Fibroblast of the conjunctiva (primary cell): ENCODE data around the gene CAND2.
A peak's percentile ranks its signal among the peaks of the same experiment; 100 is the strongest.
"Not testable (repeated sequence)": the region's sequence is repeated elsewhere in the genome, so short reads cannot be mapped to it uniquely, and the experiment has no call there.

ENCODE experiments used
- DNase-seq: peaks from one replicate; pipeline ENCODE4 v3.0.0-alpha.2; 2010; ENCODE audit warnings: low read depth

Gene CAND2

DNA sequence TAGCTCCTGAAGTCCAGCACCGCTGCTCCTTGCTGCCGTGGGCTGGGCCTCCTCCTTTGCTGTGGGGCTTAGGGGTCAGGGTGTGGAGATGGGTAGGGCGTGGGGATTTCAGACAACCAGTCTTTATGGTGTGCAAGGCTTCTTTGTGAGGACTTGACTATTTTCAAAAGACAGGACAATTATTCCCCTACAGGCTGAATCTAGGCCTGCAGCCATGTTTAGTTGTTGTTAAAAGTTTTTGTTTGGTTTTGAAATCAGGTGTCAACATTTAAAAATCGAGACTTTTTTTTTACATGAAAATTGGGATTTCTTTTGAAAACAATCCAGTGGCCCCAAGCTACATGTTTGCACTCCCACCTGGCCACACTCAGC lies 34.3 kb downstream of the CAND2 start:
- no peak for DNase-seq

DNA sequence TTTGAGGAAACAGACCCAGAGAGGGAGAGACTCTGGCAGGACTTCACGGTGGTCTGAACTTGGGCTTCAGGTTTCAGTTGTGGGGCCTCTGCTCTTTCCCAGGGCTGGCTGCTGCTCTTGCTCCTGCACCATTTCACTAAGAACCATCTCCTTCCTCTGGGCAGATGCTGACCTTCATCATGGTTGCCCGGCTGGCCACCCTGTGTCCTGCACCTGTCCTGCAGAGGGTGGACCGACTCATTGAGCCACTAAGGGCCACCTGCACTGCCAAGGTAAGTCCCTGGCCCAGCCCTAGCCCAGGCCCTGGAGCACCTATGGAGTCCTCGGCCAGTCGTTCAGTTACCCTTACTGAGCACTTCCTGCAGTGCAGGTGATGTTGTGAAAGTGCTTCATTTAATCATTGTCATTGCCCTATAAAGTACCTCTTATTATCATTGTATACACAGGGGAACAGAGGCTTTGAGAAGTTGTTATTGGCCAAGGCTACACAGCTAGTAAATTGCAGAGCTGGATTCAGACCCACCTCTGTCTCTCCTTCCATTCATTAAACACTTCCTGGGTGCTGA lies 34.9 kb downstream of the CAND2 start:
- DNase-seq = no peak

DNA sequence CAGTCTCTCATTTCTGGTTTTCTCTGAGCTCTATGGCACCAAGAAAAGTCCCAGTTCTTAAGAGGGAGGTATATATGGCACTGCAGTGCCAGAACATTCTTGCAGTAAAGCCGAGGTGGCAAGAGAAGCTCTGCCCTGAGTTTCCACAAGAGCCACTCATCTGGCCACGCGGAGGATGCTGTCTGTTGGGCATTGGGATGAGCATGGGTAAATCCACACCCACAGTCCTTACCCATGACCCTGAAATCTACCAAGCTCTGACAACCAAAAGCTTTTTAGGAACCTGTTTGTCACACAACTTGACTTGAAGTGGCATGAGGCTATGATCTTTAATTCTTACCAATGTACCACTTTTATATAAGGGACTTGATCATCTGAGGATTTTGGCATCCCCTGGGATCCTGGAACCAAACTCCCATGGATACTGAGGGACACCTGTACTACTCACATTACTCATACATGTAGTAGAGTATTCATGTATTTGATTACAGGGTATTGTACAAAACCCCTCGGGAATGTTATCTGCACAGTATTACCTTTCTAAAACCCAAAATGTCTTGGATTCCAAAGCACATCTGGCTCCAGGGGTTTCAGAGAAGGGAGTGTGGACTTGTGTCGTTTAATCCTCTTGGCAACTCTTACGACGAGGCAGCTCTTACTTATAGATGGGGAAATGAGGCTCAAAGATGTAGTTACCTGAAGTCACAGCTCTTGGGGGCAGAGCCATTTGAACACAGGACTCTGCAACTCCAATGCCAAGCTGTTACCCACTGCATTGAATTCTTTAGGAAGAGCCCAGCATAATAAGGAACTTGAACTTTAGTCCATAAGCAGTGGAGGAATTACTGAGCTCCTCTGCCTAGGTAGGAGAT lies 36.1 kb downstream of the CAND2 start:
- no peak for DNase-seq

DNA sequence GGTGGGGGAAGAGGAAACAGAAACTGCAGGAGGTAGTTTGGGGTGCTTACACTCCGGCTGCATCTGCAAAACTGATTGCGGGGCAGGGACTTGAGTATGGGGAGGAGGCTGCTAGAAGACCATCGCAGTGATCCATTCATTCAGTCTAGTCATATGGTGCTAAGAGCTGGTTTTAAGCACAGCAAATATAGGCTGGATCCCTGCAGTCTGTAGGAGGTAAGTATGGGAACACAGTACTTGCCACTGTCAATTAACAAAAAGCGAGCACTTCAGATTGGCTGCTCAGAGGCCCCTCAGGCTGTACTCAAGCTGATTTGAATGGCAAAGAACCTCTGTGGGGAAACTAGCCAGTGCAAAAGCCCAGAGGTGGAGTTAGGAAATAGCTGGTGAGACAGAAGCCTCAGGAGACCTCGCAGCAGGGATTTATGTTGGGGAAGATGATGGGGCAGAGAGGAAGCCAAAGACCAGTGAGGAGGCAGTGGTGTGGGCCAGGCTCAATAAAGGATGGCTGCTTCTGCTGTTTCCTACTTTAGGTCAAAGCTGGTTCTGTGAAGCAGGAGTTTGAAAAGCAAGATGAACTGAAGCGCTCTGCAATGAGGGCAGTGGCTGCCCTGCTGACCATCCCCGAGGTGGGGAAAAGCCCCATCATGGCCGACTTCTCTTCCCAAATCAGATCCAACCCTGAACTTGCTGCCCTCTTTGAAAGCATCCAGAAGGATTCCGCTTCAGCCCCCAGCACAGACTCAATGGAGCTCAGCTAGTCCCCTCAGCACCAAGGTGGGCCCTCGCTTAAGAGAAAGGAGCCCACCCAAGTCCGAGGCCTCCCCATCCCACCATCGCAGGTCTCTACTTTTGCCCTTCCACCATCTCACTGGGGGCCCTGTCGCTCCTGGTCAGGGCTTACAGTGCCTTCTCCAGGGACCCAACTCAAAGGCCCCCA lies 37.0 kb downstream of the CAND2 start:
- no peak for DNase-seq

DNA sequence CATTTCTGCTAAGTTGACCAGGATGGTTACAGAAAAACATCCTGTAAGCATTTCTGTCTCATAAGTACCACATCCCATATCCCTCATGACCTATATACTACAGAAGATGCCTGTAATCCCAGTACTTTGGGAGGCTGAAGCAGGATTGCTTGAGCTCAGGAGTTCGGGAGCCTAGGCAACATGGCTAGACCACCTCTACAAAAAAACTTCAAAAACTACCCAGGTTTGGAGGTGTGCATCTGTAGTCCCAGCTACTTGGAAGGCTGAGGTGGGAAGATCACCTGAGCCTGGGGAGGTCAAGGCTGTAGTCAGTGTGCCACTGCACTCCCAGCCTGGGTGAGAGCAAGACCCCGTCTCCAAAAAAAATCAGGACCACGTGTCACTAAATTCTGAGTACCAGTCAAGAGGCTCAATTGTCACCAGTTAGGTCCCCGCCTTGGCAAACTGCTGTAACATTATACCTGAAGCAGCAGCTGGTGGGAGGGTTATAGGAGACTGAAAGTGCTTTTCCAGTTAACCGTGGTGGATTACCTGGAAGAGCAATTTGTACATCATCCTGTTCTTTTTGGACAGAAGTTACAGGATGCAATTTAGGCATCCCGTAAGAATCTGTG lies 38.7 kb downstream of the CAND2 start:
- no peak for DNase-seq

DNA sequence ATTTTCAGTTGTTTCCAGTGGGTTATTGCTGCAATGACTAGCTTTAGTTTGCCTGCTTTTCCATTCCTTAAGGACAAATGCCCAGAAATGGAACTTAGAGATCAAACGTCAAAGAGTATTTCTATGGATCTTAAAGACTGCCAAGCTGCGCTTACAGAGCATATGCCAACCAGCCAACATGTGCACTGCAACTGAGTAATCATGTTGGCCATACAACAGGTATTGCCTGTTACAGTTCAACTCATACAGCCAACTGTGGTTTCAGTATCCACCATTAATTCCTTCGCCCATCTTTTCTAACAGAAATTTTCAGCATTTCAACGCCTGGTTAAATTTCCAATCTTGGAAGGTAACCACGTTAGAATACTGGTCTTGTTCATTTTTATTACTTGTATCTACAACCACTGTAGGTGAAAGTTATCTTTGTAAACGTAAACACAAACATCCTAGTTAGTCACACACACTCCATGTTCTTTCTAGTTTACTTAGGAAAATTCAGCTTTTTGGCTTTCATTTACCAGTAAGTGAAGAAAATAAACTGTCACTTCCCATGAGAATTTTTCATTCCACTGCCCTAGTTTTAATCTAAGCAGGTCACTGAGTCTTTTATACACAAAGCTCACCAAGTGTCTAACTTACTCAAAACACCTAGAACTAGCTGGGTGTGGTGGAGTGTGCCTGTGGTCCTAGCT lies 41.0 kb downstream of the CAND2 start:
- DNase-seq = no peak

DNA sequence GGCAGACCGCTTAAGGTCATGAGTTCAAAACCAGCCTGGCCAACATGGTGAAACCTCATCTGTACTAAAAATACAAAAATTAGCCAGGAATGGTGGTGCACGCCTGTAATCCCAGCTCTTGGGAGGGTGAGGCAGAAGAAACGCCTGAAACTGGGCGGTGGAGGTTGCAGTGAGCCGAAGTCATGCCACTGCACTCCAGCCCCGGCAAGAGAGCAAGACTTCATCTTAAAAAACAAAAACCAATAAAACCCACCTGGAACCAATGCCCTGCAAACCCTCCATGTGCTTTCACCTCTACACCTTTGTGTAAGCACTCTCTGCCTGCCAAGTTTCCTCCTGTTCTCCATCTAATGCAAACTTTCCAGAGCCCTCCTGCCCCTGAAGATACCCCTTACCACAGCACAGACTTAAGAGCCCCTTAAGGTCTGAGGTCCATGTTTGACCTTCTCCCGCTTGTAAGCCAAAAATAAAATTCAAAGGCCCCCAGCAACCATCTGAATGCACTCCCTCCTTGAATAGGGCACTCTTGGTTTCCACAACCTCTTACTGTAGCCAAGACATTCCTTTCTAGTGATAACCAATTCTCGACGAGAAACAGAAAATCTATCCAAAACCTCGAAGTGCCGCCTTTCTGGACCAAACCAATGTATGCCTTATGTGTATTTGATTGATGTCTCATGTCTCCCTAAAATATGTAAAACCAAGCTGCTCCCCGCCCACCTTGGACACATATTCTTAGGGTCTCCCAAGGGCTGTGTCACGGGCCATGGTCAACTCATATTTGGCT lies 41.9 kb downstream of the CAND2 start:
- DNase-seq = no peak

DNA sequence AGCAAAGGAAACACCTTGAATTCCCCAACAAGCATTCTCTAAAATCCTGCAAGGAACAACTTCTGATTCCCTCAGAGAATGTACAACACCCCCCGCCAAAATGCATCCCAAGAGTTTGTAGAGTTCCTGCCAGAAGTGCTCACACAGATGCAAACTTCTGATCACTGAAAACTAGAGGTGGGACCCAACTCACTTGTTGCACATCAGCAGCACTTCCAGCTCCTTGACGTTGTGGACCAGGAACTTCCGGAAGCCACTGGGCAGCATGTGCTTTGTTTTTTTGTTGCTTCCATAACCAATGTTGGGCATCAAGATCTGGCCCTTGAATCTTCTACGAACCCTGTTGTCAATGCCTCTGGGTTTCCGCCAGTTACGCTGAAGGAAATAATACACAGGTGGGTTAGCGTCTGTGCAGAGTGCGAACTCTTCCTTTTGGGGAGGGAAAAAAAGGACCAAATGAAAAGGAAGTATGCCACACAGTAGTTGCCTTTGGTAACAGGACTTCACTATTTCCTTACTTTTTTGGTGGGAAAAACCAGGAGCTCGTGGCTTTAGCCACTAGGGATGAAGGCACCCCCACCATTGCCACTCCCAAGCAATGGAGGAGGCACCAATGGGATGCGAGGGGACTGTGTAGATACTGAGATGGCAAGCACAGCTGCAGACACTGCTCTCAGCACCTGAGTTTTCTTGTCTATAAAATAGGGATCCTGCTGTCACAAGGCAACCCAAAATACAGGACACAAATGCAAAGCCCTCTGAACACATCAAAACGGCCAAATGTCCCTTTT lies 42.9 kb downstream of the CAND2 start:
- DNase-seq = no peak

DNA sequence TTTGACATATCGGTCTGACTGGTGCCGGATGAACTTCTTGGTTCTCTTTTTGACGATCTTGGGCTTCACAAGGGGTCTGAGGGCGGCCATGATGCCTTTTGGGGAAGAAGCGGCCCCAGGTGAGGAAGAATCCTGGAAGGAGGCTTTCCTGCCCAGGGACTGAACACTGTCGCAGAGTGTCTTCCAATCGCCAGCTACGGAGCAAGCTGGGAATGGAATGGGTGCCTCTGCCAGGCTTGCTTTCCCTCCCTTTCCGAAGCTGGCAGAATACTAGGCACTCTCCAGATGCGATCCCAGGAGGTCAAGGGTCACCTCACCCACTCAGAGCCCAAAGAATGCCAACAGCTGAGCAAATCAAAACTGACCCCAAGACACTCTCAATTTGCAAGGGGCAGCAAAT lies 43.7 kb downstream of the CAND2 start:
- not testable (repeated sequence) for DNase-seq

DNA sequence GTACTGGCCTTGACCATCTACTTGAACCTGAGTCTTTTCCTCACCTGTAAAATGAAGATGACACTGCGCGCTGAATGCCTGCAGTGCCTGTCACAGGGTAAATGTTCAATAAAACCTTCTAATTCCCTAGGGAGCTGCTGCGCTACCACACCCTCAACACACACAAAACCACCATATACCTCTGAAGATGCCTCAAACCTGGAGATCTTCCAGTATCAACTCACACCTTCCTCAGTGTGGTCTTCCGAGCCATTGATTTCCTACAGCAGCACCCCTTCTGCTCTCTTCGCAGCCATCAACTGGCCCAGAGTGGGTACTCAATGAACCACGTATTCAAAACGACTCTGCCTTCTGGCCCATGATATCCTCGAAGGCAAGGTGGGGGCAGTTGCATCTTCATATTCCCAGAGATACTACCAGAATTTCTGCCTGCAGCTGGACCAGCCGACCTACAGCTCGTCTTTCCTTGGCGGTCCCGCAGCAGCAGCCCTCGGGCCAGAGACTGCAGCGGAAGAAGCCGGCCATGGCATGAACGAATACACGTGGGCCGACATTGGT lies 44.2 kb downstream of the CAND2 start:
- no peak for DNase-seq

DNA sequence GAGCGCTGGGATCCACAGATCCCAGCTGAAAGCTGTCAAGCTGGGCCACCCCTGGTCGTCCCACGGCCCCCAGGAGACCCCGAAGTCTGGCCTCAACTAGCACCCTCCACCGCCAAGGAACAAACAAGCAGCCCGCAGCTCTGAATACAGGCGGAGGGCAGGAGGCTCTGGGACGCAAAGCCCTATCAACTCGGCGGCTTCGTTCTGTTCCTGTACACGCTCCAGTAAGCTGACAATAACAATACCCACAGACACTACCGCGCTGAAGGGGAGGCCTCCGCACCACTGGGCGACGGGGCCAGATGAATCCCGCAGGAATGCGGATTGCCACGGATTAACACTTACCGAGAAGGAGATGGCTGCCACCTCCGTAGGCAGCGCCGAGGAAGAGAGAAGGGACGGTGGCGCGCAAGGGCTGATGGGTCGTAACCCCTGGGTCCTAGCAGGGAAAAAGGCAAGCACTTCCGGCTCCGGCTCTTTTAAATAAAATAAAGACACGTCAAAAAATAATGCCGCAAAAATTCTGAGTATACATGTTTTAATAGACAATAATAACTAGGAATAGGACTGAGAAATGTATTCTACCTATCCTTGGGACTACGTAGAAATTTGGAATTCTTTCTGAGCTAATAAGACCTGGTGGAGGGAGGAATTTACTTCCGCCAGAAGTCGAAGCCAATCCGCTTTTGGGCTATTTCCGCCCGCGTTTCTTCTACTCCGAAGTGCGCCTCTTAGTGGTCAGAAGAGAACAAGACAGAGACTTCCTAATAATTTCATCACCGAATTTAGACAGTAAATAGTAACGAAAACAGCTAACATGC lies 44.9 kb downstream of the CAND2 start, which contains the start of gene RPL32:
Gene RPL32, minus strand, starts transcription at position 417 of the 821 bp plus-strand sequence. CDS start 1,328 bp downstream, outside the sequence.
- peak; percentile 93 for DNase-seq

DNA sequence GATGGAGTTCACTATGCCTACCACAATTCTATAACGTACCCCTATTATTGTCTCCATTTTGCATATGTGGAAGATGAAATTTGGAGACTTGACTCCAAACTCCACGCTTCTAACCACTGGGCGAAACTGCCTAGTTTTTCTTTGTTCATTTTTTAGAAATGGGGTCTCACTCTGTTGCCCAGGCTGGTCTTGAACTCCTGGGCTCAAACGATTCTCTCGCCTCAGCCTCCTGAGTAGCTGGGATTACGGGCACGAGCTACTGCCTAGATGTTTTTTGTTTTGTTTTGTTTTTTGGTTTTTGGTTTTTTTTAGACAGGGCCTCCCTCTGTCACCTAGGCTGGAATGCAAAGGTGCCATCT lies 45.5 kb downstream of the CAND2 start:
- DNase-seq = no peak

DNA sequence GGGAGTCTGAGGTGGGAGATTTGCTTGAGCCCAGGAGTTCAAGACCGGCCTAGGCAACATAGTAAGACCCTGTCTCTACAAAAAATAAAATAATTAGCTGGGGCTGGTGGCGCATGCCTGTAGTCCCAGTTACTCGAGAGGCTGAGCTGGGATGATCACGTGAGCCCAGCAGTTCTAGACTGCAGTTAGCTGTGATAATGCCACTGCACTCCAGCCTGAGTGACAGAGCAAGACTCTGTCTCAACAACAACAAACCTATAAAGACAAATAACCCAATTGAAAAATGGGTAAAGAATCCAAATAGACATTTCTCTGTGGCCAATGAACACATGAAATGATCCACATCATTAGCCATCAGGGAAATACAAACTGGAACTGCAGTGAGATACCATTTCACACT lies 46.0 kb downstream of the CAND2 start:
- no peak for DNase-seq

DNA sequence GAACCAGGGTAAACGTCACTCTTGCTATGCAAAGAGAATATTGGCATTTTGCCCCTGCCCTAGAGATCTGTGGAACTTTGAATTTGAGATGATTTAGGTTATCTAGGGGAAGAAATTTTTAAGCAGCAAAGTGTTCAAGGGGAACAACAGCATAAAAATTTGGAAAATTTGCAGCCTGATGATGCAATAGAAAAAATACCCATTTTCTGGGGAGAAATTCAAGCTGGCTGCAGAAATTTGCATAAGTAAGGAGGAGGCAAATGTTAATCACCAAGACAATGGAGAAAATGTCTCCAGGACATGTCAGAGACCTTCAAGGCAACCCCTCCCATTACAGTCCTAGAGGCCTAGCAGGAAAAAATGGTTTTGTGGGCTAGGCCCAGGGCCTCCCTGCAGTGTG lies 49.3 kb downstream of the CAND2 start:
- no peak for DNase-seq

DNA sequence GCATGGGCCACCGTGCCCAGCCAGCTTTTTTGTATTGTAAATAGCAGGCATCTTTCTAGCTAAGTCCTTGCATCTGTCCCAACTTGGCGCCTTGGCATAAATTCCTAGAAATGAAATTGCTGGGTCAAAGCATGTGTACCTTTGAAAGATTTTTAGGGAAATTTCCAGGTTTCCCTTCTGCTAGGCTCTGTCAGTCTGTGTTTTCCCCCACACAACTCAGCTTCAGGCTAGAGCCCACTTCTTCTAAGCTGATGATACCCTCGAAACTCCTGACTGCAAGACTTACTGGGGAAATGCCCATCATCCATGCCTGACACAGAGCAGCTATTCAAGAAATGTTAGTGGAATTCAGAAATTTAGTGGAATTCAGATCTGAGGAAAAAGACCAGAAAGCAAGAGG lies 55.7 kb downstream of the CAND2 start:
- no peak for DNase-seq

DNA sequence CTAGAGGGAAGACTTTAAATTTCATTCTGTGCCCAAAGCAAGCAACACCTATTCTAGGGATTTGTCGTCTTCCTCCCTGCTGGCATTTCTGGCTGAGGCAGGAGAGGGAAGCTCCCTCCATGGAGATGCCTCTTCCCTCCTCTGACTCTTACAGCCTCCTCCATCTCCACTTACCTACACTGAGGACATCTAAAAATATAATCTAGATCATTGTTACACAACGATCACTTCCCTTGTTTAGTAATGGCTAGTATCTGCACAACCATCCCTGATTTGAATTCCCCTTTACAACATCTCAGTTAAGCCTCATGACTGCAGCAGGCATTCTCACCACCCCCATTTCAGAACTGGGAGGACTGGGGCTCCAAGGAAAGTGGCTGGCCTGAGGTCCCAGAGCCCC lies 57.4 kb downstream of the CAND2 start:
- DNase-seq = not testable (repeated sequence)

DNA sequence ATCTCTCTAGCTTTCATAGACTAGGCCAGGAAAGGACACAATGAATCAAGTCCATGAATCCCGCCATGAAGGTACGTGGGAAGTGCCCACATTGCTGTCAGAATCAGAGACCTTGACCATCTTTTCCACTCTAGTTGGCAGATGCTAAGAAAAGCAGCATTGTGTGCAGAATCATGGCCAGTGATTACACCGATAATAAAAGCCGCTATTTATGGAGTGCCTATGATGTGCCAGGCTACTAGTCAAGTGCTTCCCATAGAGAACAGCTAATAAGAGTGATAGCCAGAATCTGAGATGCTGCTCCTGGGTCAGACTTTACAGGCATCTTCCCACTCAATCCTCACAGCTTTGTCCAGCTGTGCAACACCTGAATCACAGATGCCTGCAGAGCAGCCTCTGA lies 58.1 kb downstream of the CAND2 start:
- DNase-seq = no peak

DNA sequence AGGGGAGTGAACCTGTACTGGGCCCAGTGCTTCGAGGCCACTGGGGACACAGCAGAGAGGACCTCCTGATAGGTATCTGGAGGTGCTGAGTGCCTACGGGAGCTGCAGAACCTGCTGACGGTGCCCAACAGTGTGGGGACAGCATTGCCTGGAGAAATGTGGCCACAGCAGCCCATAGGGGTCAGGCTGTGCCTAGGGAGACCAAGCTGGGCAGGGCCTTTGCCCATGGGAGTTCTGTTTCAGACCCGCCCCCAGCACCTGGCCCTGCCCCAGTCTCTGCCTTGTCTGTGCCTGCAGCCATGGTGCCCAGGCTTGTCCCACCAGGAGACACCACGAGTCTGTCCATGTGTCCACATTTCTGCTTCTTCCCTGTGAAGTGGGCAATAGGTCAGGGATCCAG lies 60.1 kb downstream of the CAND2 start:
- no peak for DNase-seq

DNA sequence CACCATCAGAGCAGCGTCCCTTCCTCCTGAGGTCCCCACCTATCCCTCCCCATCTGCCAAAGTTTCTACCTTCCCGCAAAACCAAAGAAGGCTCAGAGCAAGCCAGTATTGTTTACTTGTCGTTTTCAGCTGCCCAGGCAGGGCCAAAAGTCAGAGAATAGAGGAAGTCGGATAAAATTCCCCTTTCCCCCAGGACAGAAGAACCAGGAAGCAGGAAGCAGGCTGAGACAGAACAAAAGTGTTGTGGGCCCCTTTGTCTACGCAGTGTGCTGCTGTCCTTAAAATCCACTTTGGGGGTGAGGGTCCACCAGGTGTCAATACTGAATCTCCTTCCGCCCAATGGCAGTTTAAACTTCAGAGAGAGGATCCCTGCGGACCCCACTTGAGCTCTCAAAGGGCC lies 63.4 kb downstream of the CAND2 start:
- no peak for DNase-seq
